NCI-H345 treated with DMSO at 0.1 percent for 48 hours (cell line): ENCODE measurements around the gene KCTD2.

Experiments used
- DNase-seq: peaks from one replicate; lab custom pipeline; 2025; ENCODE audit not compliant: unreplicated experiment; lab: John Stamatoyannopoulos, UW

The KCTD2 gene

GRCh38 chr17:75075597-75076336 is 28.7 kb downstream of the KCTD2 start:
- no peak for DNase-seq

GRCh38 chr17:75077072-75077495 is 30.1 kb downstream of the KCTD2 start:
- no peak for DNase-seq

- DNase-seq: no peak
These were observed 30.7 kb downstream of the KCTD2 start for GRCh38 chr17:75077496-75078283.

GRCh38 chr17:75078284-75079022 is 31.4 kb downstream of the KCTD2 start:
- no peak for DNase-seq

- no peak for DNase-seq
These were observed 32.0 kb downstream of the KCTD2 start for GRCh38 chr17:75079023-75079373.

GRCh38 chr17:75081611-75082540 is 34.9 kb downstream of the KCTD2 start:
- no peak for DNase-seq

- DNase-seq: no peak
These were observed 35.7 kb downstream of the KCTD2 start for GRCh38 chr17:75082683-75083082.

GRCh38 chr17:75084039-75084660 is 37.1 kb downstream of the KCTD2 start:
- no peak for DNase-seq

- DNase-seq: no peak
These were observed 39.6 kb downstream of the KCTD2 start for GRCh38 chr17:75086496-75087181.

- no peak for DNase-seq
These were observed 40.1 kb downstream of the KCTD2 start for GRCh38 chr17:75087182-75087557.

- no peak for DNase-seq
These were observed 40.8 kb downstream of the KCTD2 start, which contains the start of gene SLC16A5 for GRCh38 chr17:75087558-75088453. SLC16A5 (plus strand) TSS chr17:75087954; CDS start chr17:75093637, 5,683 bp downstream.

GRCh38 chr17:75088465-75089417 is 41.7 kb downstream of the KCTD2 start:
- DNase-seq: no peak

GRCh38 chr17:75090871-75091854 is 44.1 kb downstream of the KCTD2 start:
- no peak for DNase-seq

GRCh38 chr17:75091855-75092327 is 44.9 kb downstream of the KCTD2 start:
- DNase-seq: no peak

- DNase-seq: no peak
These were observed 46.6 kb downstream of the KCTD2 start for GRCh38 chr17:75093548-75094158.
